HuH-7.5 (cell line): ENCODE measurements around the gene ZFHX3.
A peak's percentile ranks its signal among the peaks of the same experiment; 100 is the strongest.

Experiments
- DNase-seq: peaks from one replicate; pipeline ENCODE4 v3.0.0; 2011; ENCODE audit warnings: low spot score

Gene ZFHX3

GRCh38 chr16:72950669-72951068 is 97.3 kb downstream of the ZFHX3 start:
- no peak for DNase-seq

- DNase-seq: no peak
Measured at GRCh38 chr16:72948238-72948829, 99.6 kb downstream of the ZFHX3 start.

DNA sequence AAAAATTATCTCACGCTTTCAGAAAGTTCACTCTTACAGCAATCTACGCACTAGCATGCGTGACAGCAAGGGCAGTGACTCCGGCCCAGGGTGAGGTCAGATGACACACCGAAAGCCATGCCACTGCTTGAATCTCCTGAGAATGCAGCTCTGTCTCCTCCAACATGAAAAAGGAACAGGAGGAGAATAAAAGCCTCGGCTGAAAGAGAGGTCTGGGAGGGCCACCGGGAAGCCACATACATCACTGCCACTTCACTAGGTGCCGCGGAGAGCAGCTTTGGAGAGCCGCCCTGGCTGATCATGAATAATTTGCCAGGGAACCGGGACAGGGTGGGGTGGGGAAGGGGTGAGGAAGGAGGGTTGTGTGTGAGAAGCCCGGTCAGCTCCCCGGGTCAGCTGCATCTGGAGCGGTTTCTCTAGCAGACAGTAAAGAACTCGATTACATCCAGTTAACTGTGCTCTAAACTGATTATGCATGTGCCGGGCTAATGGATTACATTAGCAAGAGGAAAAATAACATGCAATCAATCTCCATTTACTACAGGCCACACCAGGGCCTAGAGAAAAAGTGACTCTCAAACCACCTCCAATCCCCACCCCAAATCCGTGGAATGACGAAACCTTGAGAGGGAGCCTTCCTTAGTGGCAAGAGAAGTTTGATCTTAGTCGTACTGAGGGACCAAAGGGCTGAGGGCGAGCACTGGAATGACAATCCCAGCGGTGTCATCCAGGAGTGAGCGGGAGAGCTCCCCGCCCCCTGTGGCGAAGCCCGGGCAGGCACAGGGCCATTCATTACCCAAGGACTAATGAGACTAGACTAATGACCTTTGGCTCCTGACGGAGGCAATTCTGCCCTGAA is 100.3 kb downstream of the ZFHX3 start:
- DNase-seq: peak; percentile 90

- no peak for DNase-seq
Measured at GRCh38 chr16:72946474-72947194, 101.3 kb downstream of the ZFHX3 start.

DNA sequence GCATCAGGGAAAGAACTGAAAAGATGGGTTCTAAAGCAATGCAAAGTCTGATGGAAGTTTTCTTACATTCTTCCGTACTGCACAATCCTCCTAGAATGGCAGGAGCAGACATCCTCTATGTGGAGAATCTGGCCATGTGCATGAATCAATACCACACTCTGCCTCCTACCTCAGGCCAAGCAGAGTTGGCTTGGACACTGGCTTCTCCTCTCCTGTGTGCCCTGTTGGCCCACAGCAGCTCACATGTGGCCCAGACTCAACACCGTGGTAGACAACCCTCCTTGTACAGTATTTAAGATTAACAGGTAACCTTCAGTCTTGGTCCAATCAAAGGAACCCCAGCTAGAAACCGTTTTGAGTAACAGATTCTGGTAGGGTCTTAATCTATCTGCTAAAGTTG is 101.9 kb downstream of the ZFHX3 start:
- DNase-seq: no peak

GRCh38 chr16:72945611-72946010 is 102.3 kb downstream of the ZFHX3 start:
- DNase-seq: no peak

- no peak for DNase-seq
Measured at GRCh38 chr16:72944757-72945485, 103.0 kb downstream of the ZFHX3 start.

DNA sequence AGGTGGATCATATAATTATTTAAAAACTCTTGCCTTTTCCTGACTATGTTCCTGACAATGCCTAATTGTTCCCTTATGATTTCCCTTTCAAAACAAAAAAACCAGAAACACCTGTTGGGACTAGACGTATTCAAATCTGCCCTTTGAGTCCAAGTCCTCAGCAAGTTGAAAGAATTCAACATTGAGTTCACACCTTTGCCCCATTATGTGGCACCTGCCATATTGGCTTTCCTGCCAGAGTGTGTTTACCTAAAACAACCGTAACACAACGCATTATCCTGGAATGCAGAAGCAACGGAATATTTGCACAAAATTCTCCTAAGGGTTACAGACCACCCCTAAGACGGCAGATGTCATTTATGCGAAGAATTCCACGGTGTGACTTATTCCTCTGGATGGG is 105.9 kb downstream of the ZFHX3 start:
- no peak for DNase-seq

DNA sequence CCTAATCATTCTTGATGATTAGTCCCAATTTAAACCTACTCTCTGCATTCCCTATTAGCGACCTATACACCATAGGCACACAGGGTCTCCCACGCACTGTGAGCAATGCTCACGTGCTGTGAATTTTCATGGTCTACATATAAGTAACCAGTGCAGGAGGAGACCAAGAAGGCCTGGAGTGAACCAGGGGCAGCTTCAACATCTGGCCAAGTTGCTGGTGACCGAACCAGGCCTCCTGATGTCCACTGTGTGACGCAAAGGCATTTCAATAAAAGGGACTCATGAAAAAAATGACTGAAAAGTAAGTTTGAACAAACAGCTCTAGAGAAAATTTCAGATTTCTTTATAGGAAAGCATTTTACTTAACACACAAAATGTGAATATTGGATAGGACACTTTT is 107.0 kb downstream of the ZFHX3 start:
- no peak for DNase-seq

DNA sequence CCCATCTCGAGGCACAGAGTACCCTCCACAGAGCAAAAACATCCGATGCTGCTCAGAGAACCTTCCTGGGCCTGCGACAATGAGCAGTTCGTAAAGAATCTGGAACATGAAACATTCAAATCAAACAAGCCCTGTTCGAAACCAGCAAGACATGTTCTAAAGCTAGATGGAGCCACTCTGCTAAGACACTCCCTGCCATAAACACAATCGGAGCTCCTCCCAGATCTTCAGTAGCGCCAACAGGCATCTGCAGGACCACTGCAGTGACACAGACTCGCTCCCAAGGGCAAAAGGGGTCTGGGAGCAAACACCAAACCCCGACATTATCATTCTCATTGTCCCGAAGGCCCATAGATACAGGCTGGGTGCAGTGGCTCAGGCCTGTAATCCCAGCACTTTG is 108.7 kb downstream of the ZFHX3 start:
- no peak for DNase-seq

GRCh38 chr16:72938795-72939164 is 109.1 kb downstream of the ZFHX3 start:
- no peak for DNase-seq

- DNase-seq: no peak
Measured at GRCh38 chr16:72937916-72938794, 109.8 kb downstream of the ZFHX3 start.

DNA sequence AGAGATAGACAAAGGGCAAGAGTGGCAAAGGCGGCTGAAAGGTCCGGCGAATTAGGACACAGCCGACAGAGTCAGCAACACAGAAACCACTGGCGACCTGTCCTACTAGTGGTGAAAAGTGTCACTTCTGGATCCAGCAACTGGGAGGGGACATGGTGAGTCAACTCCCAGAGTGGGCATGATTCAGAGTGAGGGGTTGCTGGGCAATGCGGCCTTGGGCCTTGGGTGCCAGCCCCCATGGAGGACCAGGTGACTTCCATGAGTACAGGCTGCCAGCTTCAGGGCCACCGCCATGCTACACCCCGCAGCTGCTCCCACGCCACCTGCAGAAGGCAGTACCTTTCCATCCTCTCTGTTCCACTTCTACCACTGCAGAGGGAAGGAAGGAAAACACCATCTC is 110.6 kb downstream of the ZFHX3 start:
- DNase-seq: no peak

GRCh38 chr16:72936408-72936807 is 111.5 kb downstream of the ZFHX3 start:
- DNase-seq: no peak

DNA sequence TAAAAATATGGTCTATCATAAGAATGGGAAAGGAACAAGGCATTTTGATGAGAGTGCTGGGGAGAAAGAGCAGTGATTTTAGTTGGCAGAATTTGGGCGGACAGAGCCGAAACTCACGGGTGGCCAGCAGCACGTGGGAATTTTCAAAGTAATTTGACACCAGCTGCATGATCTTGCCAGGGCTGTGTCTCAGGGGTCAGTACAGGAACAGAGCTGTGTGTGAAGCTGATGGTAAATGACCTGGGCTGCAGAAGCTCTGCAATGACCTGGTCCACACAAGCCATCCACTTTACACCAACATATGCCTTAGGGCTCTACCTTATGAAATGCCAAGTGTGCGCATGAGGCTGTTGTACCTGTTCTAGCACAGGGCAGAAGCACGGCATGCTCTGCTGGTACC is 112.0 kb downstream of the ZFHX3 start:
- no peak for DNase-seq

DNA sequence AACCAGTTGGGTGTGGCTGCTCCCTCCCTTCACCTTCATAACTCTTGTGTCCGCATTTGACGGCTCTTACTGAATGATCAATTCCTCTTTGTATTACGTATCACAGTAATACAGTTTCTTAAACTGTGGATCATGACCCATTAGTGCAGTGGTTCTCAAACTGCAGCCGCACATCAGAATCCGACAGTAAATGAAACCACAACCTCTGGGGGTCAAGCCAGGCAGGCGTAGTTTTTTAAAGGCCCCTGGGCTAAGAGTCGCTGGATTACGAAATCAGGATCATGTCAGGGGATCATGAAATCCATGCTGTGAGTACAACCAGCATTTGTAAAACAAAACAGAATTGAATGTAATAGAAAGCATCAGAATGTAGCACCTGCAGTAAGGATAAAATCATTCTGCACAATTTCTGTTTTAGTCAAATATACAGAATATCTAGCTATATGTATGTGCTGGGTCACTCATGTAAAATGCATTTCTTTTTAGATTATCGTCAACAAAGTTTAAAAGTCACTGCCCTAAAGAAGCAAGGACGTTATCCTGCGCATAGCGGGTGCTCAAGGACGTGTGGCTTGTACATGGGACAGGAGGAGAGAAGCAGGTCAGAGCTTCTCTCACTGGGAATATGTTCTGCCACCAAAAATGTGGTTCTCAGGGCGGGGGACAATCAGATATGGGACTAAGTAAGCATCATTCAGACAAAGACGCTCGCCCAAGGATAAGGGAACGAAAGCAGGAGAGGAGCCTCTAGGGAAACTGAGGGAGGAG is 113.1 kb downstream of the ZFHX3 start:
- DNase-seq: peak; percentile 50

DNA sequence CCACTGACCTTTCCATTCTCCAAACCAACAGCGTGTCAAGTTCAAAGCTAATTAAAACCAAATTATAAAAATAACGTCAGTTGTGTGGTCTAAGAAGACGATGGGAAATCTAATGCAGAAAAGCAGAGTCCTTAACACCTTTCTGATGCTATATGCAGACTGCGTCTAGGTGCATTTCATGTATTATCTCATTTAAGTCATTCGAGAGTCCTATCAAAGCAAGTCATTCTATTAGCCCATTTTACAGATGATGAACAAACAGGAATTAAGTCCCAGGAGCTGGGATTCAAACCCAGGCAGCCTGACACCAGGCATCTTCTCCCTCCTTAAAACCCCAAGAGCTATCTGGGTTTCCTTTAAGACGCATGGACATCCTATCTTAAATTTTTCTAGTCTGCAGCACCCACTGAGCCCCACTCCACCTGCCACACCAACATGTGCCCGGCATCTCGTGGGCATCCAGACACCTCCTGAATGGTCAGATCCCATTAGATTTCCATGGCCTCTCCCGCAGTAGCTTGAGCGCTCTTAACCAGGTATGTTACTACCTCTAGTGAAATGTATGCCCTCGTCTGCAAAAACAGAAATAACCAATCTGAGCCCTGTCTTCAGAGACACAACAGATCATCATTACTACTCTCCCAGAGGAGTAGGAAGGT is 115.1 kb downstream of the ZFHX3 start:
- DNase-seq: no peak

DNA sequence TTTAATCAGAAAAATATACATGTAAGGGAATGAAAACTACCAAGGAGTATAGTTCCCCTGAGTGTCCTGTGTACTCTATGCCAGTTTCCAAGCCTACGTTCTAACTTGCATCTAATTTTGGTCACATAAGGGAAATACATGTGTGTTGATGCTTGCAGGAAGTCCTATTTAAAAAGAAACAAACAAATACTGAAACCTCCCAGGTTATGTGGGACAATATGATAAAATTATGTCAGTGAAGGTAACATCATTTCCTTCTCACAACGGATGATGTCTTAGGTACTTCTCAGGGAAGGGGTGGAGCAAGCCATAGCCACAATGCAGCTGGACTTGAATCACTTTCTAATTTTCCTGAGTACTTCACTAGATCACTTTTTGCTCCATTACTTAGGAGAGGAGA is 115.9 kb downstream of the ZFHX3 start:
- DNase-seq: no peak

- DNase-seq: no peak
Measured at GRCh38 chr16:72930396-72930795, 117.5 kb downstream of the ZFHX3 start.
